Panc1 (cell line): Measurements from ENCODE around the gene NUDT3. TPM values are rescaled to one million over a fixed set of nuclear protein-coding genes. Genes with fewer than 3 reads are reported as not detected.

Source experiments
- ATAC-seq: fragments of 200-7000 bp; cut with Tn5 transposase; 2 replicates; pipeline ENCODE4 v1.9.1; 2020; ENCODE audit warnings: mild to moderate bottlenecking, moderate library complexity
- Bru-seq: library from RNA; stranded (reverse); fragments of 400-500 nt; gene quantifications from one replicate; lab custom pipeline; 2021; lab: Mats Ljungman, UMichigan
- BruChase-seq, 2 experiments: library from RNA; stranded (reverse); fragments of 400-500 nt; gene quantifications; one replicate each; lab custom pipeline; 2021; lab: Mats Ljungman, UMichigan
- BruUV-seq: library from RNA; stranded (reverse); fragments of 400-500 nt; replicated peaks from 2 replicates; lab custom pipeline; 2021; lab: Mats Ljungman, UMichigan
- CTCF ChIA-PET: fragments of 300-600 bp; sonication (Branson Sonifier 250); formaldehyde crosslinking; loops from one replicate; lab custom pipeline; 2022; ENCODE audit warnings: antibody characterized with exemption; lab: Charles Lee
- POLR2A ChIA-PET: fragments of 300-600 bp; sonication (Branson Sonifier 250); formaldehyde crosslinking; loops from one replicate; lab custom pipeline; 2022; ENCODE audit warnings: antibody characterized with exemption; lab: Charles Lee
- DNase-seq: peaks from one replicate; pipeline ENCODE4 v3.0.0-alpha.2; 2010; ENCODE audit warnings: low read depth, low spot score
- H3K27ac ChIP-seq: 2 replicates; pipeline ENCODE4 v1.5.1; 2011; ENCODE audit warnings: mild to moderate bottlenecking, low read length, inconsistent platforms
- H3K27me3 ChIP-seq: fragments of 200-500 bp; sonication (Bioruptor generic); 2 replicates; pipeline ENCODE4 v1.6.0; 2014; ENCODE audit warnings: low read length, inconsistent platforms; ENCODE audit not compliant: control insufficient read depth, insufficient read depth
- H3K36me3 ChIP-seq: fragments of 200-500 bp; sonication (Bioruptor generic); 2 replicates; pipeline ENCODE4 v1.5.1; 2014; ENCODE audit warnings: inconsistent platforms, mild to moderate bottlenecking, low read length, moderate library complexity; ENCODE audit not compliant: control insufficient read depth, insufficient read depth
- H3K4me1 ChIP-seq: 2 replicates; pipeline ENCODE4 v1.5.1; 2011; ENCODE audit warnings: inconsistent platforms, mild to moderate bottlenecking, low read length, moderate library complexity; ENCODE audit not compliant: control insufficient read depth, insufficient read depth
- H3K4me3 ChIP-seq, 2 experiments: 2 replicates each; pipeline ENCODE4 v1.5.1; 2011 to 2012; ENCODE audit warnings: low read depth in 2 of 2, low read length in 2 of 2, mild to moderate bottlenecking in 2 of 2, inconsistent platforms in 1 of 2, moderate library complexity in 1 of 2
- H3K9me3 ChIP-seq: fragments of 200-500 bp; sonication (Bioruptor generic); 2 replicates; pipeline ENCODE4 v1.5.1; 2014; ENCODE audit warnings: low read depth, mild to moderate bottlenecking, inconsistent platforms, low read length, moderate library complexity; ENCODE audit not compliant: control insufficient read depth, insufficient read depth
- CTCF ChIP-seq: fragments of 450-650 bp; IDR thresholded peaks from 2 replicates; pipeline ENCODE4 v1.5.1; 2017; ENCODE audit warnings: mild to moderate bottlenecking
- POLR2AphosphoS5 ChIP-seq: IDR thresholded peaks from 2 replicates; pipeline ENCODE4 v1.6.1; 2012; ENCODE audit warnings: mild to moderate bottlenecking, low read depth, low read length, moderate library complexity
- REST ChIP-seq, 2 experiments: IDR thresholded peaks; 2 replicates each; pipeline ENCODE4 v1.6.1; 2011 to 2012; ENCODE audit warnings: low read depth in 2 of 2, control low read depth in 1 of 2, low read length in 1 of 2, mild to moderate bottlenecking in 1 of 2, moderate library complexity in 1 of 2; ENCODE audit not compliant: insufficient read depth in 1 of 2
- SIN3A ChIP-seq: IDR thresholded peaks from 2 replicates; pipeline ENCODE4 v1.6.1; 2012; ENCODE audit warnings: low read depth, mild to moderate bottlenecking, low read length, moderate library complexity, borderline replicate concordance; ENCODE audit not compliant: insufficient read depth
- TCF7L2 ChIP-seq: IDR thresholded peaks from 2 replicates; pipeline ENCODE4 v1.6.1; 2011; ENCODE audit warnings: mild to moderate bottlenecking, low read depth, low read length, inconsistent platforms
- in situ Hi-C: cut with HindIII; loops from 2 replicates; pipeline ENCODE4 v1.10.0; 2016; ENCODE audit warnings: low sequenced_read_pairs, low pct_unique_long_range_greater_than_20kb
- intact Hi-C: fragments of 100-400 bp; cut with micrococcal nuclease; formaldehyde crosslinking; loops from one replicate; pipeline ENCODE4 v1.10.0; 2022; ENCODE audit not compliant: unreplicated experiment
- long read RNA-seq: library from polyadenylated mRNA; unstranded; transcript quantifications from one replicate; pipeline ENCODE4 v2.0.0, GENCODE V29; 2021; ENCODE audit not compliant: unreplicated experiment
- polyA plus RNA-seq: library from polyadenylated mRNA; unstranded; fragments of >200 nt; gene quantifications from one replicate; pipeline ENCODE4 v1.2.1, GENCODE V29; 2012; ENCODE audit warnings: missing spikeins; ENCODE audit not compliant: insufficient read length
- total RNA-seq: library from RNA; stranded (reverse); gene quantifications from one replicate; pipeline ENCODE4 v1.2.1, GENCODE V29; 2021; ENCODE audit not compliant: unreplicated experiment

NUDT3 gene
- 25.9 TPM for total RNA-seq
- 12.0 TPM for polyA plus RNA-seq
- Bru-seq, nascent RNA, result percentile 93 among the genes with signal in this experiment
- percentile 98 among the genes with signal in this experiment for BruChase-seq, experiment 1, labeled RNA remaining after a 2-hour chase
- percentile 99 among the genes with signal in this experiment for BruChase-seq, experiment 2, labeled RNA remaining after a 6-hour chase
- long read RNA-seq, full-length matches to known transcripts, result 100 of 144 reads
- long read RNA-seq, partial matches to known transcripts, result 1 of 144 reads
- long read RNA-seq, other reads (novel, unspliced or antisense), result 43 of 144 reads

DNA sequence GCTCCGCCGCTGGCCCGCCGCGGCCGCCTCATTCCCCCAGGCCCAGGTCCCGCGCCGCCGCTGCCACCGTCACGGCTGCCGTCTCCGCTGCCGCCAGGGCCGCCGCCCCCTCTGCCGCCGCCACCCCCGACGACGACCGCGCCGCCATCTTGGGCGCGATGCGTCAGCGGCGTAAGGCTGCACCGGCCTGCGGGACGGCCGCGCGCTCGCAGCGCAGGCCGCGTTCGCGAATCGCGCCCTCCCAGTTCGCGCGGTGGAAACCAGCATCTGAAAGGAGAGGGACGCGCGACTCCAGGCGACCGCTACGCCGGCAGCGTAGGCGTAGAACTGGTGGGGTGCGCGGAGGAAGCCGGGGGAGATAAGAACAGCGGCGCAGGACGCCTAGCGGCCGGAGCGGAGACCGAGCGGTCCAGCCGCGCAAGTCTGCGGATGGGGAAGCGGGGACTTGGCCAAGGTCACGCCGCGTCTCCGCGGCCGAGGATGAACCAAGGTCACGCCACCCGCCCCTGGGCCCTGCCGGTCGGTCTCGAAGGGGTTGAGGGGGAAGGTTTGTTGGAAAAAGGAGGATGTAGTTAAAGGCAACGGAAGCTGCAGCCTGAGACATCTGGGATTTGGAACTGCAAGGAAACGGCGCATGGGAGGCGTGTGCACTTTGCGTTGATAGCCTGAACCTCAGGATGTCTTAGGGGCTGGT, at the start of gene NUDT3:
TSS of gene NUDT3 (minus strand) at position 173 of the 694 bp plus-strand sequence. CDS start 307 bp downstream, outside the sequence.
- peak within 1 kb of the TSS; percentile 80 to 81 for H3K4me3 ChIP-seq
- ChIA-PET POLR2A (interaction anchor here (0.6 to 0.7 kb wide), 2 partner anchors 9 to 51 kb away, joined by 3 read pairs; no protein-coding TSS in a partner anchor), CTCF (interaction anchor here (0.6 kb wide), 2 partner anchors 22 to 151 kb away, joined by 3 to 4 read pairs; no protein-coding TSS in a partner anchor)
- H3K4me1 ChIP-seq, result peaks cover 22% of the 10 kb centered on the region
- H3K36me3 ChIP-seq, result no peaks in the 10 kb centered on the region
- H3K27ac ChIP-seq, result peak within 1 kb of the TSS; percentile 94
- no TSS peak for BruUV-seq
- TF ChIP-seq TCF7L2 (0 out of 2 replicates have a peak, but pooled peaks have one; percentile 27), SIN3A (no peak), REST (IDR thresholded peaks at IDR 0.05; ENCODE audit: insufficient read depth in 1 of 2, low read depth in 2 of 2, low read length in 1 of 2) (0 out of 4 replicates have a peak, but pooled peaks of 1 of the 2 experiments have one; percentile 69), POLR2AphosphoS5 (no peak; the same call in 1 of the 2 replicates), CTCF (peak; percentile 90)
- intact Hi-C loops, result no loop called here
- in situ Hi-C loops, result no loop called here
- H3K27me3 ChIP-seq, result no peaks in the 10 kb centered on the region
- DNase-seq (peak; percentile 81), ATAC-seq (peak; percentile 93)
- H3K9me3 ChIP-seq, result peaks cover 3% of the 10 kb centered on the region; the same call in 1 of the 2 replicates

DNA sequence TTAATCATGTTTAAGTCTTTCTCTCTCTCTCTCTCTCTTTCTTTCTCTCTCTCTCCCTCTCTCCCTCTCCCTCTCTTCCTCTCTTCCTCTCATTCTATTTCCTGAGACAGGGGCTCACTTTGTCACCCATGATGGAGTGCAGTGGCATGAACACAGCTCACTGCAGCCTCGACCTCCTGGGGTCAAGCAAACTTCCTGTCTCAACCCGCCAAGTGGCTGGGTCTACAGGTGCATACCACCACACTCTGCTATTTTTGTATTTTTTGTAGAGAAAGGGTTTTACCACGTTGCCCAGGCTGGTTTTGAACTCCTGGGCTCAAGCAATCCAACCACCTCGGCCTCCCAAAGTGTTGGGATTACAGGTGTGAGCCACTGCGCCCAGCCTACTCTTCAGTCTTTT, 49.1 kb upstream of the NUDT3 start:
- ChIA-PET CTCF (no interaction called here), POLR2A (interaction anchor here (0.6 kb wide), 1 partner anchor 230 kb away, joined by 4 read pairs; no protein-coding TSS in a partner anchor)
- intact Hi-C loops, result no loop called here
- TF ChIP-seq SIN3A (no peak), REST (IDR thresholded peaks at IDR 0.05; ENCODE audit: insufficient read depth in 1 of 2, low read depth in 2 of 2, low read length in 1 of 2) (no peak), CTCF (no peak), TCF7L2 (no peak), POLR2AphosphoS5 (no peak)
- no peaks in the 10 kb centered on the region for H3K27me3 ChIP-seq
- H3K27ac ChIP-seq, result no peak overlapping the region
- H3K4me3 ChIP-seq, result no peak overlapping the region
- DNase-seq (no peak), ATAC-seq (no peak)
- in situ Hi-C loops, result loop anchor here (10.0 kb wide), 1 partner anchor 163 kb away; no protein-coding TSS in a partner anchor
- peaks cover 3% of the 10 kb centered on the region; the same call in 1 of the 2 replicates for H3K9me3 ChIP-seq
- H3K4me1 ChIP-seq, result no peaks in the 10 kb centered on the region
- no peaks in the 10 kb centered on the region for H3K36me3 ChIP-seq
- no TSS peak for BruUV-seq
